ENCODE measurements around the gene PPFIBP2. TPM values are rescaled to one million over a fixed set of nuclear protein-coding genes. Genes with fewer than 3 reads are reported as not detected.

Gene PPFIBP2
- total and polyA plus RNA-seq, 11 donors, result 10.5 to 31.1 (median 20.8) TPM

GRCh38 chr11:7498193-7498592, 15.6 kb upstream of the PPFIBP2 start:
- no peaks in the 10 kb centered on the region for H3K27me3 ChIP-seq
- TF ChIP-seq POLR2A (IDR thresholded peaks at IDR 0.05), result no peak
- no peak for TF ChIP-seq CTCF (IDR thresholded peaks at IDR 0.05)
- intact Hi-C loops (cut with DNase I), result no loop called here
- DNase-seq, result no peak
- peaks cover 0 to 45% (median 0%) of the 10 kb centered on the region in 9 donors for H3K36me3 ChIP-seq
- H3K4me1 ChIP-seq, result peaks cover 0 to 17% (median 0%) of the 10 kb centered on the region in 12 donors
- WGBS, 4 donors, result 82 to 94% (median 86%) methylated on average over 4 of the region's 4 CpGs
- H3K4me3 ChIP-seq, result no peak overlapping the region
- H3K27ac ChIP-seq, result no peak overlapping the region
- no peak for ATAC-seq
- H3K9me3 ChIP-seq, result no peaks in the 10 kb centered on the region

- Histone ChIP-seq H3K4me3 (no peak overlapping the region), H3K4me1 (peaks cover 0 to 16% (median 0%) of the 10 kb centered on the region in 12 donors), H3K36me3 (peaks cover 0 to 44% (median 0%) of the 10 kb centered on the region in 9 donors), H3K27ac (no peak overlapping the region), H3K27me3 (no peaks in the 10 kb centered on the region), H3K9me3 (no peaks in the 10 kb centered on the region)
- TF ChIP-seq POLR2A (IDR thresholded peaks at IDR 0.05) (no peak), CTCF (IDR thresholded peaks at IDR 0.05) (no peak)
- DNase-seq (no peak), ATAC-seq (no peak)
- intact Hi-C loops (cut with DNase I), result no loop called here
- 97 to 100% (median 99%) methylated on average over 1 of the region's 1 CpG for WGBS, 4 donors
Observed at GRCh38 chr11:7499081-7499480, 14.7 kb upstream of the PPFIBP2 start.

- DNase-seq, result no peak
- Histone ChIP-seq H3K27ac (no peak overlapping the region), H3K9me3 (no peaks in the 10 kb centered on the region), H3K4me3 (no peak overlapping the region), H3K27me3 (no peaks in the 10 kb centered on the region), H3K36me3 (peaks cover 0 to 38% (median 0%) of the 10 kb centered on the region in 9 donors), H3K4me1 (peaks cover 0 to 16% (median 0%) of the 10 kb centered on the region in 12 donors)
- TF ChIP-seq CTCF (IDR thresholded peaks at IDR 0.05) (no peak), POLR2A (IDR thresholded peaks at IDR 0.05) (no peak)
- intact Hi-C loops (cut with DNase I), result no loop called here
- no peak for ATAC-seq
- WGBS, 4 donors, result 92 to 98% (median 94%) methylated on average over 3 of the region's 3 CpGs
Observed at GRCh38 chr11:7500251-7500650, 13.5 kb upstream of the PPFIBP2 start.

- TF ChIP-seq CTCF (IDR thresholded peaks at IDR 0.05) (no peak), POLR2A (IDR thresholded peaks at IDR 0.05) (no peak)
- H3K9me3 ChIP-seq, result no peaks in the 10 kb centered on the region
- 77 to 83% (median 80%) methylated on average over 1 to 3 of the region's 3 CpGs for WGBS, 4 donors
- no peak for DNase-seq
- H3K4me3 ChIP-seq, result no peak overlapping the region
- peak in 1 of 4 donors; percentile 24 for ATAC-seq
- H3K27me3 ChIP-seq, result no peaks in the 10 kb centered on the region
- peaks cover 0 to 30% (median 0%) of the 10 kb centered on the region in 9 donors for H3K36me3 ChIP-seq
- intact Hi-C loops (cut with DNase I), result no loop called here
- peaks cover 0 to 11% (median 0%) of the 10 kb centered on the region in 12 donors for H3K4me1 ChIP-seq
- no peak overlapping the region for H3K27ac ChIP-seq
Observed at GRCh38 chr11:7501251-7501650, 12.5 kb upstream of the PPFIBP2 start.
